ENCODE data around the gene ETS1. TPM values are rescaled to one million over a fixed set of nuclear protein-coding genes. Genes with fewer than 3 reads are reported as not detected.

The ETS1 gene
- polyA plus RNA-seq, 1 donor (not counting 4 experiments of a cell fraction or from before 2014, with no cell fraction given) = 41.0 TPM

GRCh38 chr11:128462922-128463321, 124.4 kb downstream of the ETS1 start:
- no peak for FAIRE-seq
- Histone ChIP-seq H3K9ac (ENCODE audit: control insufficient read depth, extremely low read depth, insufficient read depth, low read length) (no peak overlapping the region), H3K36me3 (ENCODE audit: control insufficient read depth in 2 of 2, extremely low read depth in 1 of 2, insufficient read depth in 2 of 2, low read length in 2 of 2) (peaks cover 29 to 47% of the 10 kb centered on the region in 2 experiments), H3K4me1 (ENCODE audit: control insufficient read depth, extremely low read depth, insufficient read depth, low read length) (no peaks in the 10 kb centered on the region), H4K20me1 (ENCODE audit: control insufficient read depth, extremely low read depth, insufficient read depth, low read length) (no peaks in the 10 kb centered on the region), H3K79me2 (ENCODE audit: control insufficient read depth, insufficient read depth, low read length) (peaks cover 29% of the 10 kb centered on the region), H3K27ac (ENCODE audit: control insufficient read depth, insufficient read depth, low read length) (no peak overlapping the region), H3K4me2 (ENCODE audit: control insufficient read depth, extremely low read depth, insufficient read depth, low read depth, low read length) (no peak overlapping the region), H3K9me3 (ENCODE audit: control insufficient read depth, low read depth, low read length) (no peaks in the 10 kb centered on the region), H3K27me3 (ENCODE audit: control insufficient read depth, extremely low read depth, insufficient read depth, low read length) (no peaks in the 10 kb centered on the region), H3K9me1 (ENCODE audit: control insufficient read depth, extremely low read depth, insufficient read depth, low read length) (no peaks in the 10 kb centered on the region), H3K4me3 (ENCODE audit: control insufficient read depth in 2 of 3, extremely low read depth in 1 of 3, insufficient read depth in 2 of 3, low read depth in 1 of 3, low read length in 3 of 3) (no peak overlapping the region), H2AFZ (ENCODE audit: control insufficient read depth, low read length) (no peak overlapping the region)
- dilution Hi-C loops (cut with MboI; ENCODE audit: extremely low pct_ligation_motif_present, low sequenced_read_pairs) = no loop called here
- TF ChIP-seq CTCF (optimal IDR thresholded peaks at IDR 0.05 in 1 of 3, IDR thresholded peaks at IDR 0.05 in 1 of 3, conservative IDR thresholded peaks at IDR 0.05 in 1 of 3; ENCODE audit: extremely low read depth in 1 of 3, insufficient read depth in 2 of 3, low read length in 3 of 3) (no peak), EZH2 (IDR thresholded peaks at IDR 0.05; ENCODE audit: low read length) (no peak)
- no peak for DNase-seq (ENCODE audit: low read depth, low spot score)

GRCh38 chr11:128462189-128462588, 125.2 kb downstream of the ETS1 start:
- dilution Hi-C loops (cut with MboI; ENCODE audit: extremely low pct_ligation_motif_present, low sequenced_read_pairs) = no loop called here
- H3K9ac ChIP-seq (ENCODE audit: control insufficient read depth, extremely low read depth, insufficient read depth, low read length) = no peak overlapping the region
- H3K79me2 ChIP-seq (ENCODE audit: control insufficient read depth, insufficient read depth, low read length) = peaks cover 23% of the 10 kb centered on the region
- no peak for DNase-seq (ENCODE audit: low read depth, low spot score)
- H4K20me1 ChIP-seq (ENCODE audit: control insufficient read depth, extremely low read depth, insufficient read depth, low read length) = no peaks in the 10 kb centered on the region
- no peak overlapping the region for H2AFZ ChIP-seq (ENCODE audit: control insufficient read depth, low read length)
- H3K4me3 ChIP-seq (ENCODE audit: control insufficient read depth in 2 of 3, extremely low read depth in 1 of 3, insufficient read depth in 2 of 3, low read depth in 1 of 3, low read length in 3 of 3) = no peak overlapping the region
- peaks cover 32 to 49% of the 10 kb centered on the region in 2 experiments for H3K36me3 ChIP-seq (ENCODE audit: control insufficient read depth in 2 of 2, extremely low read depth in 1 of 2, insufficient read depth in 2 of 2, low read length in 2 of 2)
- no peaks in the 10 kb centered on the region for H3K9me3 ChIP-seq (ENCODE audit: control insufficient read depth, low read depth, low read length)
- no peaks in the 10 kb centered on the region for H3K9me1 ChIP-seq (ENCODE audit: control insufficient read depth, extremely low read depth, insufficient read depth, low read length)
- no peaks in the 10 kb centered on the region for H3K27me3 ChIP-seq (ENCODE audit: control insufficient read depth, extremely low read depth, insufficient read depth, low read length)
- FAIRE-seq = no peak
- no peak overlapping the region for H3K4me2 ChIP-seq (ENCODE audit: control insufficient read depth, extremely low read depth, insufficient read depth, low read depth, low read length)
- no peak for TF ChIP-seq CTCF (optimal IDR thresholded peaks at IDR 0.05 in 1 of 3, IDR thresholded peaks at IDR 0.05 in 1 of 3, conservative IDR thresholded peaks at IDR 0.05 in 1 of 3; ENCODE audit: extremely low read depth in 1 of 3, insufficient read depth in 2 of 3, low read length in 3 of 3)
- TF ChIP-seq EZH2 (IDR thresholded peaks at IDR 0.05; ENCODE audit: low read length) = no peak
- no peak overlapping the region for H3K27ac ChIP-seq (ENCODE audit: control insufficient read depth, insufficient read depth, low read length)
- H3K4me1 ChIP-seq (ENCODE audit: control insufficient read depth, extremely low read depth, insufficient read depth, low read length) = no peaks in the 10 kb centered on the region

All from keratinocyte (primary cell).